NCI-H774 (cell line): Measurements from ENCODE around the gene ZNF646.

ENCODE experiments used
- DNase-seq: peaks from one replicate; lab custom pipeline; 2025; lab: John Stamatoyannopoulos, UW

Gene ZNF646

DNA sequence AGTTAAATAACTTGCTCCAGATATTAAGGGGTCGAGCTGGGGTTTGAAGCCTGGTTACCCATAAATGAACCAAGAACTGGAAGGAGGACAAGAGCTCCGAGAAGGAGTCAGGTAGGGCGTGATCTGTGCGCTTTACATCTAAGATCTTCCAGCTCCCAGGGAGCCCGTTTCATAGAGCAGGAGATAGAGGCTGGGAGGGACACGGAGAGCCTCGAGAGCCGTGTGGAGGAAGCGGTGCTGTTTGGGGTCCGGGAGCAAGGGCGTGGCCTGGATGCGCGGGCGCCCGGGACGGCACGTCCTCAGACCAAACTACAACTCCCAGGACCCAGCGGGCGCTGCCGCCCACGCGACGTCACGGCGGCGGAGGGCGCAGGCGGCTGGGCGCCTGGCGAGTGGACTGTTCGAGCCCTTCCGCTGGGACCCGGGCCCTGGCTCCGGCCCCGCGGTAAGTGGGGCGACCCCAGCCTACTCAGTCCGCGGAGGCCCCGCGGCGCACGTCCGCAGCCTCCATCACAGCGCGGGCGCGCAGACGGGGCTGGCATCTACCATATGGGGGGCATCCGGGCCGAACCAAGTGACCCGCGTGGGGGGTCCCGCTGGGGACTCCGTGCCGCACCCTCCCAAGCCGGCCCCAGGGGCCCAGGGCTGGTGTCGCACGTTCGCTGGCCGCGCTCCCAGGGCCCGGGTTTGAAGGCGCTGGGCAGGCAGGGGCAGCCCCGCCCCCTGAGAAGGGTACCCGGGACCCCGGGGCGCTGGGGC lies 34.0 kb downstream of the ZNF646 start, which contains the start of gene BCKDK:
BCKDK (plus strand) TSS at position 352 of the 759 bp plus-strand sequence. CDS start 838 bp downstream, outside the sequence.
- peak; percentile 49 for DNase-seq

DNA sequence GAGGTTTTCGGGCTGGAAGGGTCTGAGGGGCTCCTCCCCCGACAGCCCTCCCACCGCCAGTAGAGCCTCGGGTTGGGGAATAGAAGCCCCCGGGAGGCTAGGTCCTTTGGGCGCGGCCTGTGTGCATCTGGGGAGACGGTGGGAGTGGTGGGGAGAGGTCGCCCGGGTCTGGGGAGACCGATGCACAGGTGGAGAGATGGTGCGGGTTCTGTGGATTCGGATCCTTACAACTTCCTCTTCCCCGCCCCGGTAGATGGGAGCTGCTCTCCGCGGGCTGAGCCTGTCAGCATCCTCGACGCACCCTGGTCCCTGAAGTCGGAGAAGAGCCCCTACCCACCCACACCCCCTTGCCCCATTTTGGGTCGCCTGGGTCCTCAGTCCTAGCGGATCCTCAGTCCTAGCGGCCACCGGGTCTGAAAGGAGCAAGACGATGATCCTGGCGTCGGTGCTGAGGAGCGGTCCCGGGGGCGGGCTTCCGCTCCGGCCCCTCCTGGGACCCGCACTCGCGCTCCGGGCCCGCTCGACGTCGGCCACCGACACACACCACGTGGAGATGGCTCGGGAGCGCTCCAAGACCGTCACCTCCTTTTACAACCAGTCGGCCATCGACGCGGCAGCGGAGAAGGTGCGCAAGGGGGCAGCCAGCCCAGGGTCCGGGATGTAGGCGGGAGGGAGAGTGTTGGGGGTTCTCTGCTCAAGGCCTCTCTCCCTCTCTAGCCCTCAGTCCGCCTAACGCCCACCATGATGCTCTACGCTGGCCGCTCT lies 34.8 kb downstream of the ZNF646 start:
- DNase-seq = no peak

DNA sequence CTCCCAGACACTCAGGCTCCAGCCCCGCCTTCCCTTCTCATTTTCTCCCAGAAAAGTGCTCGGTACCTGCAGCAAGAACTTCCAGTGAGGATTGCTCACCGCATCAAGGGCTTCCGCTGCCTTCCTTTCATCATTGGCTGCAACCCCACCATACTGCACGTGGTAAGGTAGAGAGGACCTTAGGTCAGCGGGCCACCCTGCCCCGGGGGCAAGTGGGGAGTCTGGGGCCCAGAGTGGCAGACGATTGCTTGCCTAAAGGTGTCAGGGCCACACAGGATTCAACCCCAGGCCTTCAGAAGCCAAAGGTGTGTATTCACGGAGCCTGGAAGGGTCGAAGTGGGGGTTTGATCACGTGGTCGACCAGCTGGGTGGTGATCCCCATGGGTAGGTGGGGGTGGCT lies 35.4 kb downstream of the ZNF646 start:
- DNase-seq = no peak

DNA sequence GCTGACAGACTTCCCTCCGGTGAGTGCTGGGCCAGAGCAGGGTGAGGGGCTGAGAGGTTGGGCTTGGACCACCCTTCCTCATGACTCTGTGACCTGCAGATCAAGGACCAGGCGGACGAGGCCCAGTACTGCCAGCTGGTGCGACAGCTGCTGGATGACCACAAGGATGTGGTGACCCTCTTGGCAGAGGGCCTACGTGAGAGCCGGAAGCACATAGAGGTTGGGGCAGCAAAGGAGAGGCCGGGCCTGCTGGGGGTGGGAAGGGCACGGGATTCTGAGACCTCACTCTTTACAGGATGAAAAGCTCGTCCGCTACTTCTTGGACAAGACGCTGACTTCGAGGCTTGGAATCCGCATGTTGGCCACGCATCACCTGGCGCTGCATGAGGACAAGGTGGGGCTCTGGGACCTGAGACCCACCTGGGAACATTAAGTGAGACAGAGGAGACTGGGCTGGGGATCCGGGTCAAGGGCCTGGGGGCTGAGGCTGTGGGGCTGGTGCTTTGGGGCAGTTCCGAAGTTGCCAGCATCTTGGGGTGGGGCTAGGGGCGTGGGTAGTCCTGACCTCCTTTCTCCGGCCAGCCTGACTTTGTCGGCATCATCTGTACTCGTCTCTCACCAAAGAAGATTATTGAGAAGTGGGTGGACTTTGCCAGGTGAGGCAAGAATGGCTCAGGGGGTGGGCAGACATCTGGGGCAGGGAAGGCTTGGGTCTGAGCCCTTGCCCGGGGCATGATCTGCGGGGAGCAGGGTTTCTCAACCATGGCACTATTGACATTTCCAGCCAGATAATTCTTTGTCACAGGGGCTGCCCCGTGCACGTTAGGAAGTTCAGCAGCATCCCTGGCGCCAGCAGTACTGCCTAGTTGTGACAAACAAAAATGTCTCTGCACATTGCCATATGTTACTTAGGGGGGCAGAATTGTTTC lies 36.1 kb downstream of the ZNF646 start:
- no peak for DNase-seq

DNA sequence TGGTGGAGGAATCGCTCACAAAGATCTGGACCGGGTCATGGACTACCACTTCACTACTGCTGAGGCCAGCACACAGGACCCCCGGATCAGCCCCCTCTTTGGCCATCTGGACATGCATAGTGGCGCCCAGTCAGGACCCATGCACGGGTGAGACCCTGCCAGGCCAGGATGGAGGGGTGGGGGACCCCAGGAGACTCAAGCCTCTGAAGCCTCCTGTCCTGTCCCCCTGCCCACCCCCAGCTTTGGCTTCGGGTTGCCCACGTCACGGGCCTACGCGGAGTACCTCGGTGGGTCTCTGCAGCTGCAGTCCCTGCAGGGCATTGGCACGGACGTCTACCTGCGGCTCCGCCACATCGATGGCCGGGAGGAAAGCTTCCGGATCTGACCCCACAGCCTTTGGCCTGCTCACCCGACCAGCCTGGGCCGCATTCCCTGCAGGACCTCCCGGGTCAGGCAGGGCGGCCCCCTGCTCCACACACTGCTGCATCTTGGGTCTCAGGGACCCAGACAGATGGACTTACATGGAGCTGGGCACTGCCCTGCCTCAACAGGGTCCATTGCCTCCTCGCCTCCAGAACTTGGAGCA lies 37.8 kb downstream of the ZNF646 start:
- no peak for DNase-seq

DNA sequence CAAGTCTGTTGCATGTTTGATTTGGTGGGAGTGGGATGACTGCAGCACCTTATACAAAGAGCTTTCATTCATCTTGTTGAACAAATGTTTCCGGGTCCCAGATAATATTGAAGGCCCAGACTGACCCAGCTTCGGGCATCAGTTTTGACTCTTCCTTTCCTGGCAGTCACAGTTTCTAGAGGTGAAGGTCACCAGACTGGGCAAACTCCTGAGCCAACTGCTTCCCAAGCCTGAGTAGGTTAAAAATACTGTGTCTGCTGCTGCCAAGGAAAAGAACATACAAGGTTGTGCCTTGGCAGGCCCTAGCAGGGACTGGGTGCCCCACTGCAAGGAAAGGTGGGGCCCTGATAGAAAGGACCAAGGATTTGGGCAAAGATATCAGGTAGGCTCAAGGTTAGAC lies 38.5 kb downstream of the ZNF646 start:
- no peak for DNase-seq

DNA sequence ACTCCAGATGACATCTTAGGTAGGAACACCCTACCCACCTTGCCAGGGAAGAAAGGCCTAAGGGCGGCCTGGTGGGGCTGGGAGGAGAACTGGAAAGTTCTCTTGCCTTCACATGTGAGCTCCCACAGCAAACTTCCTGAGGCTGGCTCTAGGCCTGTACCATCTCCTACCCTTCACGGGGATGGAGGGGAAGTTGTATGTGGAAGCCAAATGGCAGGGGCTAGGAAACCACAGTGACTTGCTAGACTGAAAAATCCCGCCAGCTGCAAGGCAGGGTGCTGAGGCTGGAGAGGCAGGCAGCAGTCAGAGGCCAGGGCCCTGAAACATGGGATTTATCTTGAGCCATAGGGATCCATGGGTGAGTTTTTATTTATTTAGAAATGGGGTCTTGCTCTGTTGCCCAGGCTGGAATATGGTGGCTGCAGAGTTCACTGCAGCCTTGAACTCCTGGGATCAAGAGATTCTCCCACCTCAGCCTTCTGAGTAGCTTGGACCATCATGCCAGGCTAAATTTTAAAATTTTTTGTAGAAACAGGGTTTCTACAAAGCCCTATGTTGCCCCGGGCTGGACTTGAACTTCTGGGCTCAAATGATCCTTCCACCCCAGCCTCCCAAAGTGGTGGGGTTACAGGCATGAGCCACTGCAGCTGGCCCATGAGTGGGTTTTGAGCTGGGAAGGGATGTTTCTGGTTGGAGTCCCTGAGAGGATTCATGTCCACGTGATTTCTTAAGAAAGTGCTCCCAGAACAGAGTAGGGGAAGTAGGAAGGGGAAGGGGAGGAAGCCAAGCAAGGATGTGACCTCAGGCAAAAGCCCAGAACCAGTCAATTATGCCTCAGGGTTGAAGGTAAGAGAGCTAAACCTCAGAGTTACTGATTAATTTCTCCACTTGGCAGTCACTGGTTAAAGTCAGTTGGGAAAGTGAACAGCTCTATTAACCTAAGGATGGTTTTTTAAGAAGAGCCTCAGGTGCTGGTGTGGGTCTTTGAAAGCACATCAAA lies 39.2 kb downstream of the ZNF646 start:
- no peak for DNase-seq

DNA sequence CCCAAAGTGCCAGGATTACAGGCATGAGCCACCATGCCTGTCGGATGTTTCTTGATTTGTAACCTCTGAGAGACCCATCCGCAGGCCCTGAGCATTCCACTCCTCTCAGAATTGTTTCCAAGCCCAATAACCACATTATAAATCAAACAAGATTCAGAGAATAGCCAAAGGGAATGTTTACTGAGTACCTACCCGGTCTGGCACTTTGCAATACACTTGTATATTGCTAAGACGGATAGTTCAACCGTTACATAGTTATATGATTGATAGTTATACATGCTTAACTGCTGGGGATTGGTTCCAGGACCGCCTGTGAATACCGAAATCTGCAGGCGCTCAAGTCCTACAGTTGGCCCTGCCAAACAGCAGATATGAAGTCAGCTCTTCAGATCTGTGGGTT lies 40.2 kb downstream of the ZNF646 start:
- no peak for DNase-seq

DNA sequence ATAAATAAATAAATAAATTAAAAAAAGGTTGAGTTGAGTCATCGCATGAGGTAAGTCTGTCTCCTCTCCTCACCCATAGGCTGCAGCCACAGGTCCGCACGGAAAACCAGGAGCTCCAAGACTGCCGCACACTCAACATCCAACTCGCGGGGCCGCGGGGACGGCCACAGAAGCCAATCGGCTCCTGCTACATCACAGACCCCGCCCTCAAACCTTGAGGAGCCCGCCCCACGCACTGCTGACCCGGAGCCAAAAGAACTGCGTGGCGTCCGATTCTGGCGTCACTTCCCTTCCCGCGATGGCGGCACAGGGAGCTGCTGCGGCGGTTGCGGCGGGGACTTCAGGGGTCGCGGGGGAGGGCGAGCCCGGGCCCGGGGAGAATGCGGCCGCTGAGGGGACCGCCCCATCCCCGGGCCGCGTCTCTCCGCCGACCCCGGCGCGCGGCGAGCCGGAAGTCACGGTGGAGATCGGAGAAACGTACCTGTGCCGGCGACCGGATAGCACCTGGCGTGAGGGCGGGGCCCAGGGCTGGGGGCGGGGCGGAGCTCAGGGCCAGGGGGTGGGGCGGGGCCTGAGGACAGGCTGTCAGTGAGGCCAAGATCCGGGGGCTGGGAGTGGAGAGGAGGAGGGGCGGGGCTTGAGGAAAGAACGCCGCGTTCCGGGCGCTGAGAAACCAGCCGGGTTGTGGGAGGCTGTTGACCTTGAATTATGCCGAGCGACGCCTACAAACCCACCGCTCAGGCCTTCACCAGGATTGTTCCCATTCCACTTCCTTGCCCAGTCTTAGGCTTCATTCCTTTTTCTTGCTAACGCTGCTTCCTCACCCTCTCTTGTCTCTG lies 43.4 kb downstream of the ZNF646 start, which contains the start of gene KAT8:
KAT8 (plus strand) TSS at position 281 of the 839 bp plus-strand sequence; CDS start at position 299, 18 bp downstream.
- DNase-seq = peak; percentile 96

DNA sequence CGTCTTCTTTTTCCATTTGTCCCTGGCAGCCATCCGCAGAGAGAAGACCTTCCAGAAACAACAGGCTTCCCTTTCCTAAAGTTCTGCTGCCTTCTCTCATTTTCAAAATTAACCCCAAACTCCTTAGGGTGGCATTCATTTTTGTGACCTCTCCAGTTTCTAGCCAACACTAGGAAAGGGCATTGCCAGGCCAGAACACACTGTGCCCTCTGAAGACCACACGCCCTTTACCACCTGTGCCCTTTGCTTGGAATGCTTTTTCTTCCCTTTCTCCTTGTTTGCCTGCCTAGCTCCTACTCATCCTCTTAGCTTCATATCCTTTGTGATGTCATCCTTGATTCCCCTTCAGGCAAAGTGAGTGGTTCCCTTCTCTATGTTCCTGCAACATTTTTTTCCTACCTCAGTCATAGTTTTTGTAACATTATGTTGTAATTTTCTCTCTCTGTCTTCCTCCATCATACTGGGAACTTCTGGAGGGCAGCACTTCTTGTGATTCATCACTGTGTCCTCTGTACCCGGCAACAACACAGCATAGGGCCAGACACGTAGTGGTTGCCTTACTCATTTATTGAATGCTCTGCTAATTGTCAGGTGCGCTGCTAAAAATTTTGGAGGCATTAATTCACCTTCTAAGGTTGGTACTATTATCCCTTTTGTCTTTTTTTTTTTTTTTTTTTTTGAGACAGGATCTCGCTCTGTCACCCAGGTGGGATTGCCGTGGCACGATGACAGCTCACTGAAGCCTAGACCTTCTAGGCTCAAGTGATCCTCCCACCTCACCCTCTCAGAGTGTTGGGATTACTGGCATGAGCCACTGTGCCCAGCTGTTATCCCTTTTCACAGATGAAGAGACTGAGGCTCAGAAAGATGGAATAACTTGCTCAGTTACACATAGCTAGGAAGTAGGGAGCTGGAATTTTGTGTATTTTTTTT lies 44.3 kb downstream of the ZNF646 start:
- no peak for DNase-seq

DNA sequence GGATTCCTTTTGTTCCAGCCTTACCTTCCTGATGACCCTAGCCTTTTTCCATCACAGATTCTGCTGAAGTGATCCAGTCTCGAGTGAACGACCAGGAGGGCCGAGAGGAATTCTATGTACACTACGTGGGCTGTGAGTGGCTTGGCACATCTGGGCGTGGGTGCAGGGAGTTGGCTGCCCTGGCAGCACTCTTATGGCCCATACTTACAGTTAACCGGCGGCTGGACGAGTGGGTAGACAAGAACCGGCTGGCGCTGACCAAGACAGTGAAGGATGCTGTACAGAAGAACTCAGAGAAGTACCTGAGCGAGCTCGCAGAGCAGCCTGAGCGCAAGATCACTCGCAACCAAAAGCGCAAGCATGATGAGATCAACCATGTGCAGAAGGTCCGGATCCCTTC lies 45.9 kb downstream of the ZNF646 start:
- DNase-seq = no peak

DNA sequence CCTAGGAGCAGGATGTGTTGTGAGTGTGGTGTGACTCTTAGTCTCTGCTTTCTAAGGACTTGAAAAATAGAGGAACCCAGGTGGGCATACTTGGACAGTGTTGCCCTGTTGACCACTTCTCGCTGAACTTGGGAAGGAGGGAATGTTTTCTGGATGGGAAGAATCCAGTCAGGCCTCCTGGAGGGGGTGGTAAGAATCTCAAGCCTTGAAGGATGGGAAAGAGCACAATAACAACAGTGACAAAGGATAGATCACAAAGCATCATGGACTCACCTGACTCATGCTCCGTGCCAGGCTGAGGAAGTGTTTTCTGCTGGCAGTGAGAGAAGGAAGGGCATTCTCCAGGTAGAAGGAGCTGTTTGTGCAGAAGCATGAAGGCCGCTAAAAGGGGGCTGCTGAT lies 51.6 kb downstream of the ZNF646 start:
- DNase-seq = no peak

DNA sequence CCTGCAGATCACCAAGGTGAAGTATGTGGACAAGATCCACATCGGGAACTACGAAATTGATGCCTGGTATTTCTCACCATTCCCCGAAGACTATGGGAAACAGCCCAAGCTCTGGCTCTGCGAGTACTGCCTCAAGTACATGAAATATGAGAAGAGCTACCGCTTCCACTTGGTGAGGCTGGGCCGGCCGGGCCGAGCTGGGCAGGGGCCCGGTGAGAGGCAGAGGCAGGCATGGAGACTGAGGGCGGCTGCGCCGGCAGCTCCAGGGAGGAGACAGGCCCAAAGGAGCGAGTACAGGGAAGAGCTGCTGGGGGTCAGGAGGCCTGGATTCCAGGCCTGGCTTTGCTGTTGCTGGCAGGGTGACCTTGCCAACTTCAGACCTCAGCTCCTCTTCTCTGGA lies 53.0 kb downstream of the ZNF646 start:
- DNase-seq = no peak

DNA sequence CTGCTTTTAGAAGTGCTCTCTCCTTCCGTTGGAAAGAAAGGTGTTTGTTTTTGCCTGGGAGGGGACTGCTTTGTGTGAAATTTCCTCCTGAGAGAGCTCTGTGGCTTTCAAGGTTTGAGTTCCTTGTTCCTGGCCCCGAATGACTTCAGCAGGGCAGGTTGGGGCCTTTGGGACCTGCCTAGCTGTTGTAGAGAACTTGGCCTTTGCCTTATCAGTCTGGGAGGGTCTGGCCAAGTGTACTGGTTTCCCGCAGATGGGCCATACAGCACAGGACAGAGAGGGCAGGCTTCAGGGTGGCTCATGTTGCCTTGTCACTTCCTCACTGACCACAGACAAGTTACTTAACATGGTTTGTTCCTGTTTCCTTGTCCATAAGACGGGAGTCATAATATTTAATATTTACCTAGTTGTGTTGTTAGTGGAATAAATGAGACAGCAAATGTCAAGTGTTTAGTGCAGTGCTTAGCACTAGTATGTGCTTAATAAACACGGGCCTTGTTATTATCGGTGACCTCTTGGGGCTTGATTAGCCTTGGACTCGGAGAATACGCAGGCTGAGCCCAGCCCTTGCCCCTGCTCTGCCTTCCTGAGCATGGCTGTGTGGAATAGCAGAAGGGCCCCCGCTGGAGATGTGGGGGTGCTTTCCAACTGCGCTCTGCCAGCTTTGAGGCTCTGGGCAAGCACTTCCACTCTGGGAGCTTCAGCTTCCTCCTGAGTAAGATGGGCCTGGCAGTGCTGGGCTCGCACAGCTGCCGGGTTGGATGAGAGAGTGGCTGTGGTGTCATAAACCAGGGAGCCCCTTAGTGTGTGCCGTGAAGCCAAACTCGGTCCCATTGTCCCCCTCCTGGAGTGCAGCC lies 54.7 kb downstream of the ZNF646 start:
- no peak for DNase-seq

DNA sequence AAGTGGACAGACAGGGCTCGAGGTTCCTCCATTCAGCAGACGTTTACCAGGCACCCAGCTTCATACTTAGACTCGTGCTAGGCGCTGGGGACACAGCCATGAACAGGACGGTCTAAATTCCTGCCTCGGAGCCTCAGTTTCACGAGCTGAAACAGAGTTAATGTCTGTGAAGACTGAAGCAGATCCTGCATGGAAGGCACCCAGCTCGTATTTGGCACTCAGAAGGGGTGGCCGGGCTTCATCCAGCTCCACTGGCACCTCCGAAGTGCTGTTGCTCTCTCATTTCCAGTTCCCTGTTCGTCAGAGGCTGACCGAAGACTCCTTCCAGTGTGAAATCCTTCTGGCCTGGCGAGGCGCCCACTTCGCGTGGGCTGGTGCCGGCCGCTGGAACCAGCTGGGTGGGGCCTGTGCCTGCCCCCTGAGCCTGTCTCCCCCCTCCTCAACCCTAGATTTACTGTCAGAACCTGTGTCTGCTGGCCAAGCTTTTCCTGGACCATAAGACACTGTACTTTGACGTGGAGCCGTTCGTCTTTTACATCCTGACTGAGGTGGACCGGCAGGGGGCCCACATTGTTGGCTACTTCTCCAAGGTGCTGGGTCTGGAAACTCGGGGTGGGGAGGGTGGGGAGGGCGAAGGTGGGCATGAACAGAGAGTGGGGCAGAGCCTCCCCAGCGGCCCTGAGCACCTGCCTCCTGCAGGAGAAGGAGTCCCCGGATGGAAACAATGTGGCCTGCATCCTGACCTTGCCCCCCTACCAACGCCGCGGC lies 55.5 kb downstream of the ZNF646 start:
- no peak for DNase-seq

DNA sequence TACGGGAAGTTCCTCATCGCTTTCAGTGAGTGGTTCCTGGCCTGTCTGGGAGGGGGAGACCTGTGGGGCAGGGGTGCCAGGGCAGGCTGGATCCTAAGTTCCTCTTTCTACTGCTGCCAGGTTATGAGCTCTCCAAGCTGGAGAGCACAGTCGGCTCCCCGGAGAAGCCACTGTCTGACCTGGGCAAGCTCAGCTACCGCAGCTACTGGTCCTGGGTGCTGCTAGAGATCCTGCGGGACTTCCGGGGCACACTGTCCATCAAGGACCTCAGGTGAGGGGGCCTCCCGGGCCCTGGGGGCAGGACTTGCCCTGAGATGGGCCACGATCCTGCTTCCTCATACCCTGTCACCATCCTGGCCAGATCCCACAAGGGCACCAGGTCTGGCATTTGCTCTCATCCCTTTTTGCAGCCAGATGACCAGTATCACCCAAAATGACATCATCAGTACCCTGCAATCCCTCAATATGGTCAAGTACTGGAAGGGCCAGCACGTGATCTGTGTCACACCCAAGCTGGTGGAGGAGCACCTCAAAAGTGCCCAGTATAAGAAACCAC lies 56.2 kb downstream of the ZNF646 start:
- DNase-seq = no peak
